ENCODE measurements around the gene ALG9. TPM values are rescaled to one million over a fixed set of nuclear protein-coding genes. Genes with fewer than 3 reads are reported as not detected.
A peak's percentile ranks its signal among the peaks of the same experiment; 100 is the strongest.

Gene ALG9
- total and polyA plus RNA-seq, 2 of the 4 experiments (the other 2 are of a cell fraction), result 20.7 to 35.7 TPM

DNA sequence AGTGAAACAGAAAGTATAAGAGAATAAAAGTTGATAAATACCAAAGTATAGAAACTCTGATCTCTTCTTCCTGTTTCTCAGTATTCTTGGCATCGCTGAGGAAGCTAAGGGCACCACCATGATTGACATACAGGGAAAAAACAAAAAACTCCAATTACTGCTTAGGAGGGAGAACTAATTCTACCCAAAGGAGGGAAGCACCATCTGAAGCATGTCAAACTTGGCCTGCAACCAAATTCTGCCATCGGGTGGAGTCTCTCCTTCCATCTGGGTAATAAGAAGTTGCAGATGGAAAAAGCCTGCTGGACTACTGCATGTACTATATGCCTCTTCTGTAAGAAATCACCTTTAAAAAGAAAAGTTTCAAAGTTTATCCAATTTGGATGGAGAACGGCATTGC, 74.7 kb downstream of the ALG9 start:
- in situ Hi-C loops (cut with MboI; ENCODE audit: low sequenced_read_pairs) (no loop called here), dilution Hi-C loops (cut with HindIII; ENCODE audit: low sequenced_read_pairs, unreplicated experiment) (no loop called here)

More for the DNA sequence above, 74.7 kb downstream of the ALG9 start:
- no peak overlapping the region for H3K14ac ChIP-seq (replicated peaks; ENCODE audit: low read depth, low read length)
- no peak for TF ChIP-seq MXI1 (IDR thresholded peaks at IDR 0.05; ENCODE audit: borderline replicate concordance, low read depth, low read length)
- TF ChIP-seq, protein P1, sequence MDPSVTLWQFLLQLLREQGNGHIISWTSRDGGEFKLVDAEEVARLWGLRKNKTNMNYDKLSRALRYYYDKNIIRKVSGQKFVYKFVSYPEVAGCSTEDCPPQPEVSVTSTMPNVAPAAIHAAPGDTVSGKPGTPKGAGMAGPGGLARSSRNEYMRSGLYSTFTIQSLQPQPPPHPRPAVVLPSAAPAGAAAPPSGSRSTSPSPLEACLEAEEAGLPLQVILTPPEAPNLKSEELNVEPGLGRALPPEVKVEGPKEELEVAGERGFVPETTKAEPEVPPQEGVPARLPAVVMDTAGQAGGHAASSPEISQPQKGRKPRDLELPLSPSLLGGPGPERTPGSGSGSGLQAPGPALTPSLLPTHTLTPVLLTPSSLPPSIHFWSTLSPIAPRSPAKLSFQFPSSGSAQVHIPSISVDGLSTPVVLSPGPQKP (IDR thresholded peaks at IDR 0.05; ENCODE audit: borderline replicate concordance, low read depth, low read length), result no peak
- TF ChIP-seq CEBPB (IDR thresholded peaks at IDR 0.05; ENCODE audit: low read depth, low read length), result no peak
- no peak for TF ChIP-seq MAZ (IDR thresholded peaks at IDR 0.05; ENCODE audit: borderline replicate concordance, low read depth, low read length)
- TF ChIP-seq, protein P2, sequence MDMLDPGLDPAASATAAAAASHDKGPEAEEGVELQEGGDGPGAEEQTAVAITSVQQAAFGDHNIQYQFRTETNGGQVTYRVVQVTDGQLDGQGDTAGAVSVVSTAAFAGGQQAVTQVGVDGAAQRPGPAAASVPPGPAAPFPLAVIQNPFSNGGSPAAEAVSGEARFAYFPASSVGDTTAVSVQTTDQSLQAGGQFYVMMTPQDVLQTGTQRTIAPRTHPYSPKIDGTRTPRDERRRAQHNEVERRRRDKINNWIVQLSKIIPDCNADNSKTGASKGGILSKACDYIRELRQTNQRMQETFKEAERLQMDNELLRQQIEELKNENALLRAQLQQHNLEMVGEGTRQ (IDR thresholded peaks at IDR 0.05; ENCODE audit: low read depth, low read length), result no peak
- TF ChIP-seq BHLHE40 (IDR thresholded peaks at IDR 0.05; ENCODE audit: low read depth, low read length), result no peak
- TF ChIP-seq RCOR1 (IDR thresholded peaks at IDR 0.05; ENCODE audit: insufficient replicate concordance, low read length), result no peak
- TF ChIP-seq RFX5 (IDR thresholded peaks at IDR 0.05; ENCODE audit: low read depth, low read length), result no peak
- TF ChIP-seq, protein P3, sequence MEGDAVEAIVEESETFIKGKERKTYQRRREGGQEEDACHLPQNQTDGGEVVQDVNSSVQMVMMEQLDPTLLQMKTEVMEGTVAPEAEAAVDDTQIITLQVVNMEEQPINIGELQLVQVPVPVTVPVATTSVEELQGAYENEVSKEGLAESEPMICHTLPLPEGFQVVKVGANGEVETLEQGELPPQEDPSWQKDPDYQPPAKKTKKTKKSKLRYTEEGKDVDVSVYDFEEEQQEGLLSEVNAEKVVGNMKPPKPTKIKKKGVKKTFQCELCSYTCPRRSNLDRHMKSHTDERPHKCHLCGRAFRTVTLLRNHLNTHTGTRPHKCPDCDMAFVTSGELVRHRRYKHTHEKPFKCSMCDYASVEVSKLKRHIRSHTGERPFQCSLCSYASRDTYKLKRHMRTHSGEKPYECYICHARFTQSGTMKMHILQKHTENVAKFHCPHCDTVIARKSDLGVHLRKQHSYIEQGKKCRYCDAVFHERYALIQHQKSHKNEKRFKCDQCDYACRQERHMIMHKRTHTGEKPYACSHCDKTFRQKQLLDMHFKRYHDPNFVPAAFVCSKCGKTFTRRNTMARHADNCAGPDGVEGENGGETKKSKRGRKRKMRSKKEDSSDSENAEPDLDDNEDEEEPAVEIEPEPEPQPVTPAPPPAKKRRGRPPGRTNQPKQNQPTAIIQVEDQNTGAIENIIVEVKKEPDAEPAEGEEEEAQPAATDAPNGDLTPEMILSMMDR (conservative IDR thresholded peaks at IDR 0.05; ENCODE audit: low read depth, low read length), result no peak
- peaks cover 3 to 6% of the 10 kb centered on the region in 2 experiments for H3K79me1 ChIP-seq (ENCODE audit: low read depth in 1 of 2, low read length in 2 of 2)
- peaks cover 5% of the 10 kb centered on the region for H3K36me3 ChIP-seq (ENCODE audit: control insufficient read depth, insufficient read depth, low read length)
- H2BK15ac ChIP-seq (ENCODE audit: low read depth, low read length), result no peak overlapping the region
- H4K8ac ChIP-seq (ENCODE audit: low read depth in 2 of 2, low read length in 2 of 2), result no peak overlapping the region
- peak overlapping the region; percentile 31; the same call in 1 of the 2 replicates for H3K18ac ChIP-seq (ENCODE audit: low read depth, low read length)
- DNase-seq (no peak), ATAC-seq (ENCODE audit: low read depth) (no peak)
- peaks cover 7% of the 10 kb centered on the region; the same call in 1 of the 2 replicates for H3K4me1 ChIP-seq (ENCODE audit: control insufficient read depth, insufficient read depth, low read length)
- intact Hi-C loops (cut with micrococcal nuclease), result no loop called here
- H3K27me3 ChIP-seq (ENCODE audit: control insufficient read depth, insufficient read depth, low read length), result no peaks in the 10 kb centered on the region
- H3K27ac ChIP-seq (ENCODE audit: insufficient read depth, low read length), result no peak overlapping the region
- no peak overlapping the region; the same call in 1 of the 2 replicates for H4K5ac ChIP-seq (ENCODE audit: low read depth, low read length)
- CTCF ChIA-PET, result interaction anchor here (0.9 to 1.0 kb wide), 2 partner anchors 37 to 193 kb away, joined by 3 to 4 read pairs; no protein-coding TSS in a partner anchor
- peaks cover 5% of the 10 kb centered on the region; the same call in 1 of the 2 replicates for H3K9me3 ChIP-seq (ENCODE audit: control insufficient read depth, insufficient read depth, low read length)
- no peak overlapping the region for H3K4ac ChIP-seq (ENCODE audit: low read depth, low read length)
- H4K20me1 ChIP-seq (ENCODE audit: insufficient read depth, low read length), result no peaks in the 10 kb centered on the region
- H4K91ac ChIP-seq (ENCODE audit: insufficient read depth, low read depth, low read length), result no peak overlapping the region
- H3K9me1 ChIP-seq (ENCODE audit: insufficient read depth, low read length), result peaks cover 10% of the 10 kb centered on the region; the same call in 1 of the 2 replicates
- H2AK9ac ChIP-seq (replicated peaks; ENCODE audit: low read depth, low read length, poor library complexity), result no peak overlapping the region
- H3K4me2 ChIP-seq (ENCODE audit: low read depth, low read length), result no peak overlapping the region
- no CpG with 5 or more reads among the region's 3 CpGs for WGBS, 2 experiments (ENCODE audit: extremely low coverage in 2 of 2, insufficient read length in 1 of 2)
- H2BK20ac ChIP-seq (ENCODE audit: low read depth, low read length), result no peak overlapping the region
- H3K56ac ChIP-seq (ENCODE audit: extremely low read depth, insufficient read depth, low read length), result no peak overlapping the region
- no peak overlapping the region for H3K9ac ChIP-seq (ENCODE audit: low read depth, low read length)
- H3K4me3 ChIP-seq (ENCODE audit: insufficient read depth, low read depth, low read length), result no peak overlapping the region
- no peak overlapping the region for H2BK5ac ChIP-seq (ENCODE audit: low read depth, low read length, poor library complexity, severe bottlenecking)
- H2AFZ ChIP-seq (replicated peaks; ENCODE audit: low read length, poor library complexity), result no peak overlapping the region
- POLR2A ChIA-PET (ENCODE audit: unreplicated experiment), result no interaction called here
- no TSS peak for BruUV-seq (replicated peaks)
- H2BK120ac ChIP-seq (ENCODE audit: low read depth, low read length), result no peak overlapping the region
- H2AK5ac ChIP-seq (ENCODE audit: low read depth, low read length), result no peak overlapping the region
- H3K23ac ChIP-seq (ENCODE audit: low read depth, low read length), result no peak overlapping the region
